ENCODE results near the gene TNP1. TPM values are rescaled to one million over a fixed set of nuclear protein-coding genes. Genes with fewer than 3 reads are reported as not detected.

Gene TNP1
- total and polyA plus RNA-seq, 2 donors (not counting 1 experiment from before 2014, with no cell fraction given) = not detected

DNA sequence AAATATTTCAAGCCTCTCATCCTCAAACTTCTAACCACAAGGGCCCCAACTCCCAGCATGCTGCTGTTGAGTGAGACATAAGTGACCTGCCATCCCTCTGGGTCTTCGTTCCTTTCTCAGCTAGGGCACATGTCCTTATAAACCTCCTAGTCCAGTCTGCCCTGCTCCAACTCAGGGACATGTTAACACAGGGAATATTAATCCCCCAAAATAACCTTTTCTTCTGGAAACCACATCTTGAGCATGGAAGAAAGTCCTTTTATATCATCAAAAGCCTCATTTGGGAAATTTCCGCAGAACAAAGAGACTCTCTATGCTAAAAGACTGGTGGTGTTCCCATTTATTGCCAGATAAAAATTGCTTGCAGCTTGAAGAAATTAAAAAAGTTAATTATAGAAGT lies 14.4 kb downstream of the TNP1 start:
- Histone ChIP-seq H3K36me3 (replicated peaks in 1 of 2; ENCODE audit: control extremely low read depth in 1 of 2, control insufficient read depth in 1 of 2, extremely low read depth in 1 of 2, insufficient read depth in 2 of 2, low read length in 1 of 2) (no peaks in the 10 kb centered on the region), H3K4me2 (replicated peaks; ENCODE audit: low read depth, low read length, poor library complexity, severe bottlenecking) (no peak overlapping the region), H3K79me2 (ENCODE audit: control insufficient read depth, insufficient read depth, low read length) (no peaks in the 10 kb centered on the region), H3K27me3 (replicated peaks in 1 of 4; ENCODE audit: control extremely low read depth in 1 of 4, control insufficient read depth in 3 of 4, insufficient read depth in 4 of 4, low read length in 3 of 4) (peaks cover 0 to under 1% (median 0%) of the 10 kb centered on the region in 4 experiments), H3K9ac (ENCODE audit: low read length) (no peak overlapping the region), H3K4me1 (ENCODE audit: control insufficient read depth in 2 of 2, insufficient read depth in 2 of 2, low read length in 2 of 2) (no peaks in the 10 kb centered on the region), H4K20me1 (ENCODE audit: control insufficient read depth, insufficient read depth, low read length, poor library complexity, severe bottlenecking) (no peaks in the 10 kb centered on the region), H3K9me3 (ENCODE audit: control extremely low read depth in 1 of 3, control insufficient read depth in 2 of 3, insufficient read depth in 1 of 3, low read length in 2 of 3) (peaks cover 0 to 3% (median 0%) of the 10 kb centered on the region in 3 donors), H2AFZ (ENCODE audit: insufficient read depth, low read depth, low read length, poor library complexity, severe bottlenecking) (no peak overlapping the region), H3K27ac (ENCODE audit: low read length in 2 of 2) (no peak overlapping the region), H3K4me3 (ENCODE audit: control extremely low read depth in 1 of 5, extremely low read depth in 1 of 5, insufficient read depth in 1 of 5, low read depth in 2 of 5, low read length in 4 of 5) (no peak overlapping the region)
- no peak for DNase-seq
- H3K4me1 Mint-ChIP-seq = no peaks in the 10 kb centered on the region
- POLR2A ChIA-PET = no interaction called here
- intact Hi-C loops (cut with micrococcal nuclease) = no loop called here
- ATAC-seq (ENCODE audit: low read depth) = no peak
- WGBS (ENCODE audit: insufficient coverage) = 63% methylated on average over 1 of the region's 2 CpGs
- TF ChIP-seq, protein P1, sequence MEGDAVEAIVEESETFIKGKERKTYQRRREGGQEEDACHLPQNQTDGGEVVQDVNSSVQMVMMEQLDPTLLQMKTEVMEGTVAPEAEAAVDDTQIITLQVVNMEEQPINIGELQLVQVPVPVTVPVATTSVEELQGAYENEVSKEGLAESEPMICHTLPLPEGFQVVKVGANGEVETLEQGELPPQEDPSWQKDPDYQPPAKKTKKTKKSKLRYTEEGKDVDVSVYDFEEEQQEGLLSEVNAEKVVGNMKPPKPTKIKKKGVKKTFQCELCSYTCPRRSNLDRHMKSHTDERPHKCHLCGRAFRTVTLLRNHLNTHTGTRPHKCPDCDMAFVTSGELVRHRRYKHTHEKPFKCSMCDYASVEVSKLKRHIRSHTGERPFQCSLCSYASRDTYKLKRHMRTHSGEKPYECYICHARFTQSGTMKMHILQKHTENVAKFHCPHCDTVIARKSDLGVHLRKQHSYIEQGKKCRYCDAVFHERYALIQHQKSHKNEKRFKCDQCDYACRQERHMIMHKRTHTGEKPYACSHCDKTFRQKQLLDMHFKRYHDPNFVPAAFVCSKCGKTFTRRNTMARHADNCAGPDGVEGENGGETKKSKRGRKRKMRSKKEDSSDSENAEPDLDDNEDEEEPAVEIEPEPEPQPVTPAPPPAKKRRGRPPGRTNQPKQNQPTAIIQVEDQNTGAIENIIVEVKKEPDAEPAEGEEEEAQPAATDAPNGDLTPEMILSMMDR (IDR thresholded peaks at IDR 0.05) = no peak
- TF ChIP-seq EZH2 (IDR thresholded peaks at IDR 0.05; ENCODE audit: borderline replicate concordance, insufficient read depth, low read depth, low read length, poor library complexity, severe bottlenecking) = no peak
- H3K9me3 Mint-ChIP-seq (ENCODE audit: insufficient read depth) = no peaks in the 10 kb centered on the region
- H3K27me3 Mint-ChIP-seq = peaks cover 13% of the 10 kb centered on the region
- no peak overlapping the region for H3K27ac Mint-ChIP-seq
- CTCF ChIA-PET = no interaction called here
- H3K4me3 Mint-ChIP-seq = no peak overlapping the region

- Histone ChIP-seq H3K27me3 (replicated peaks in 1 of 4; ENCODE audit: control extremely low read depth in 1 of 4, control insufficient read depth in 3 of 4, insufficient read depth in 4 of 4, low read length in 3 of 4) (peaks cover 0 to 2% (median 0%) of the 10 kb centered on the region in 4 experiments), H3K4me2 (replicated peaks; ENCODE audit: low read depth, low read length, poor library complexity, severe bottlenecking) (no peak overlapping the region), H3K79me2 (ENCODE audit: control insufficient read depth, insufficient read depth, low read length) (no peaks in the 10 kb centered on the region), H3K36me3 (replicated peaks in 1 of 2; ENCODE audit: control extremely low read depth in 1 of 2, control insufficient read depth in 1 of 2, extremely low read depth in 1 of 2, insufficient read depth in 2 of 2, low read length in 1 of 2) (no peaks in the 10 kb centered on the region), H3K9me3 (ENCODE audit: control extremely low read depth in 1 of 3, control insufficient read depth in 2 of 3, insufficient read depth in 1 of 3, low read length in 2 of 3) (no peaks in the 10 kb centered on the region), H3K27ac (ENCODE audit: low read length in 2 of 2) (no peak overlapping the region), H3K4me1 (ENCODE audit: control insufficient read depth in 2 of 2, insufficient read depth in 2 of 2, low read length in 2 of 2) (no peaks in the 10 kb centered on the region), H3K4me3 (ENCODE audit: control extremely low read depth in 1 of 5, extremely low read depth in 1 of 5, insufficient read depth in 1 of 5, low read depth in 2 of 5, low read length in 4 of 5) (no peak overlapping the region), H2AFZ (ENCODE audit: insufficient read depth, low read depth, low read length, poor library complexity, severe bottlenecking) (no peak overlapping the region), H4K20me1 (ENCODE audit: control insufficient read depth, insufficient read depth, low read length, poor library complexity, severe bottlenecking) (no peaks in the 10 kb centered on the region), H3K9ac (ENCODE audit: low read length) (no peak overlapping the region)
- no peak overlapping the region for H3K4me3 Mint-ChIP-seq
- no peak for DNase-seq
- ChIA-PET CTCF (no interaction called here), POLR2A (no interaction called here)
- TF ChIP-seq, protein P1 (IDR thresholded peaks at IDR 0.05) = no peak
- TF ChIP-seq EZH2 (IDR thresholded peaks at IDR 0.05; ENCODE audit: borderline replicate concordance, insufficient read depth, low read depth, low read length, poor library complexity, severe bottlenecking) = no peak
- no peaks in the 10 kb centered on the region for H3K4me1 Mint-ChIP-seq
- ATAC-seq (ENCODE audit: low read depth) = no peak
- no peak overlapping the region for H3K27ac Mint-ChIP-seq
- H3K9me3 Mint-ChIP-seq (ENCODE audit: insufficient read depth) = no peaks in the 10 kb centered on the region
- intact Hi-C loops (cut with micrococcal nuclease) = no loop called here
- peaks cover 8% of the 10 kb centered on the region for H3K27me3 Mint-ChIP-seq
- 90% methylated on average over 9 of the region's 10 CpGs for WGBS (ENCODE audit: insufficient coverage)
These were observed 17.2 kb downstream of the TNP1 start for GRCh38 chr2:216842636-216843035.

Measured in B cell (primary cell).